ENCODE measurements around the gene PPP4R1.

PPP4R1 gene, protein sequence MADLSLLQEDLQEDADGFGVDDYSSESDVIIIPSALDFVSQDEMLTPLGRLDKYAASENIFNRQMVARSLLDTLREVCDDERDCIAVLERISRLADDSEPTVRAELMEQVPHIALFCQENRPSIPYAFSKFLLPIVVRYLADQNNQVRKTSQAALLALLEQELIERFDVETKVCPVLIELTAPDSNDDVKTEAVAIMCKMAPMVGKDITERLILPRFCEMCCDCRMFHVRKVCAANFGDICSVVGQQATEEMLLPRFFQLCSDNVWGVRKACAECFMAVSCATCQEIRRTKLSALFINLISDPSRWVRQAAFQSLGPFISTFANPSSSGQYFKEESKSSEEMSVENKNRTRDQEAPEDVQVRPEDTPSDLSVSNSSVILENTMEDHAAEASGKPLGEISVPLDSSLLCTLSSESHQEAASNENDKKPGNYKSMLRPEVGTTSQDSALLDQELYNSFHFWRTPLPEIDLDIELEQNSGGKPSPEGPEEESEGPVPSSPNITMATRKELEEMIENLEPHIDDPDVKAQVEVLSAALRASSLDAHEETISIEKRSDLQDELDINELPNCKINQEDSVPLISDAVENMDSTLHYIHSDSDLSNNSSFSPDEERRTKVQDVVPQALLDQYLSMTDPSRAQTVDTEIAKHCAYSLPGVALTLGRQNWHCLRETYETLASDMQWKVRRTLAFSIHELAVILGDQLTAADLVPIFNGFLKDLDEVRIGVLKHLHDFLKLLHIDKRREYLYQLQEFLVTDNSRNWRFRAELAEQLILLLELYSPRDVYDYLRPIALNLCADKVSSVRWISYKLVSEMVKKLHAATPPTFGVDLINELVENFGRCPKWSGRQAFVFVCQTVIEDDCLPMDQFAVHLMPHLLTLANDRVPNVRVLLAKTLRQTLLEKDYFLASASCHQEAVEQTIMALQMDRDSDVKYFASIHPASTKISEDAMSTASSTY

DNA sequence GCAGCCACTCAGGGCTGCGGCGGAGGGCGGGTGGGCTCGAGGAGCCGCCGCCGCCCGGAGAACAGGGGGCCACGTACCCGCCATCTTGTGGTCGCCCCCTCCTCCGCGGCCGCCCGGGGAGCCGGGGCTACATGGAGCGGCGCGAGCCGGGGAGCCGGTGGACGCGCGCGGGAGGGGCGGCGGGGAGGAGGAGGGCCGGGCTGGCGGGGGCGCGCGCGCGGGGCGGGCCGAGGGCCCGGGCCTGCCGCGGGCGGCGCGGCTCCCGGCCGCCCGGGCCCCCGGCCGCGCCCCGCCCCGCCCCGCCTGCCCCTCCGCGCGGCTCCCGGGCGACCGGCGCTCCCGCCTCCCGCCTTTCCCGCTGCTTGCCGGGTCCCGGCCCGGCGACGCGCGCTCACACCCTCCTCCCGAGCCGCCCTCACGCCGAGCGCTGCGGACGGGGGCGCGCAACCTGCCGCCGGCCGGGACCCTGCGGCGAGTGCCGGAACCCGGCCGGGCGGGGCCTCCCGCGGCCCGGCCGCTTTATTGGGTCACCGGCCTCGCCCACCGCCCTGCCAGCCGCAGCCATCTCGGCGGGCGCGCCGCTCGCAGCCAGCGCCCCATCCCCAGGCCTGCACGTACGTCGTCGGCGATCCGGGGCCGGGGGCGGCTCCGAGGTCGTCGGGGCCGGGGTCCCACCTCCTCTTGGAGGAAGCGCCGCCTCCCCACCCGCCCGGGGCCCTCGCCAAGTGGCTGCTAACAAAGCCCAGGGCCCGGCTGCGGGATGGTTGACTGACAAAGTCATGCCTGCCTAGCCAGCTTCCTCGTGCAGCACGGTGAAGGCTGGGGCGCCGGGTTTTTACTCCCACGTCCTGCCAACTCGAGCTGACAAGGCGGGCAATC lies at the start of gene PPP4R1:
PPP4R1 (minus strand) TSS at position 159 of the 879 bp plus-strand sequence; CDS start at position 84, 75 bp downstream.
- DNase-seq (ENCODE audit: extremely low read depth, insufficient read length), result peak; percentile 81
- TF ChIP-seq, protein P1, sequence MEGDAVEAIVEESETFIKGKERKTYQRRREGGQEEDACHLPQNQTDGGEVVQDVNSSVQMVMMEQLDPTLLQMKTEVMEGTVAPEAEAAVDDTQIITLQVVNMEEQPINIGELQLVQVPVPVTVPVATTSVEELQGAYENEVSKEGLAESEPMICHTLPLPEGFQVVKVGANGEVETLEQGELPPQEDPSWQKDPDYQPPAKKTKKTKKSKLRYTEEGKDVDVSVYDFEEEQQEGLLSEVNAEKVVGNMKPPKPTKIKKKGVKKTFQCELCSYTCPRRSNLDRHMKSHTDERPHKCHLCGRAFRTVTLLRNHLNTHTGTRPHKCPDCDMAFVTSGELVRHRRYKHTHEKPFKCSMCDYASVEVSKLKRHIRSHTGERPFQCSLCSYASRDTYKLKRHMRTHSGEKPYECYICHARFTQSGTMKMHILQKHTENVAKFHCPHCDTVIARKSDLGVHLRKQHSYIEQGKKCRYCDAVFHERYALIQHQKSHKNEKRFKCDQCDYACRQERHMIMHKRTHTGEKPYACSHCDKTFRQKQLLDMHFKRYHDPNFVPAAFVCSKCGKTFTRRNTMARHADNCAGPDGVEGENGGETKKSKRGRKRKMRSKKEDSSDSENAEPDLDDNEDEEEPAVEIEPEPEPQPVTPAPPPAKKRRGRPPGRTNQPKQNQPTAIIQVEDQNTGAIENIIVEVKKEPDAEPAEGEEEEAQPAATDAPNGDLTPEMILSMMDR (IDR thresholded peaks at IDR 0.05; ENCODE audit: insufficient read depth, low read length, poor library complexity, severe bottlenecking), result no peak

DNA sequence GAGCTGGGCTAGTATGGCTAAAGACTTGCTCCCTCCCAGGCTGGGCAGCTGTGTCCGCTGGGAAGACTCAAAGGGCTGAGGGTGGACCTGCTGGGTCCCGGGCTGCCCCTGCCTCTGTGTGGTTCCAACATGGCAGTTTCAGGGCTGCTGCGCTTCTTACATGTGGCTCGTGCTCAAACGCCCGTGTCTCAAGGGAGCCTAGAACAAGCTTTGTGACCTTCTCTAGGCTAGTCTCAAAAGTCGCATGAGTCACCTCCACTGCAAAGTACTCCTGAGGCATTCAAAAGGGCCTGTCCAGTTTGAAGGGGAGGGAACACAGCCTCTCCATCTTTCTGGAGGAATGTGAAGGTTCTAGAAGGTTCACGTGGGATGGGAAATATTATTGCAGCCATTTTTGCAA lies 49.0 kb upstream of the PPP4R1 start:
- H3K36me3 ChIP-seq (ENCODE audit: control insufficient read depth, insufficient read depth, low read length), result no peaks in the 10 kb centered on the region
- no peaks in the 10 kb centered on the region for H3K27me3 ChIP-seq (replicated peaks; ENCODE audit: control insufficient read depth, insufficient read depth, low read length)
- no peak for DNase-seq (ENCODE audit: extremely low read depth, insufficient read length)
- TF ChIP-seq, protein P1 (IDR thresholded peaks at IDR 0.05; ENCODE audit: insufficient read depth, low read length, poor library complexity, severe bottlenecking), result no peak
- H3K4me3 ChIP-seq (replicated peaks; ENCODE audit: low read depth, low read length), result no peak overlapping the region

More for the DNA sequence above, at the start of gene PPP4R1:
- Histone ChIP-seq H3K36me3 (ENCODE audit: control insufficient read depth, insufficient read depth, low read length) (no peaks in the 10 kb centered on the region), H3K4me3 (replicated peaks; ENCODE audit: low read depth, low read length) (peak within 1 kb of the TSS; percentile 77), H3K27me3 (replicated peaks; ENCODE audit: control insufficient read depth, insufficient read depth, low read length) (no peaks in the 10 kb centered on the region)

DNA sequence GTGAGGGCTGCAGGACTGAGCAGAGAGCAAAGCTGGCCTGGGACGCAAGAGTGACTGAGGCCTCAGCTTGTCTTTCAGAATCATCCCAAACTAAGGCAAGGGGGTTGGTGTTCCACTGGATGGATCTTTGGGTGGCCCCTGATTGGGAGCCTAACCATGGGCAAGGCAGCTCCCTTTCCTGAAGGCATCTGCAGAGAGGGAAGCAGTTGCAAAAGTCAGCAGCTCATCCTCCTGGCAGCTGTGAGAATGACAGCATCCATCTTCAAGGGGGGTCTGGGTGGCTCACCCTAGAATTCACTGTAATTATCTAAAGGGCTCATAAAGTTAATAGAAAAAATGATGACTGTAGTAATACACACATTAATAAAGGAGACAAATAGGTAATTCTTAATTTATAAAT lies 47.2 kb upstream of the PPP4R1 start:
- Histone ChIP-seq H3K27me3 (replicated peaks; ENCODE audit: control insufficient read depth, insufficient read depth, low read length) (no peaks in the 10 kb centered on the region), H3K36me3 (ENCODE audit: control insufficient read depth, insufficient read depth, low read length) (no peaks in the 10 kb centered on the region), H3K4me3 (replicated peaks; ENCODE audit: low read depth, low read length) (no peak overlapping the region)
- TF ChIP-seq, protein P1 (IDR thresholded peaks at IDR 0.05; ENCODE audit: insufficient read depth, low read length, poor library complexity, severe bottlenecking), result peak; percentile 24
- DNase-seq (ENCODE audit: extremely low read depth, insufficient read length), result no peak

DNA sequence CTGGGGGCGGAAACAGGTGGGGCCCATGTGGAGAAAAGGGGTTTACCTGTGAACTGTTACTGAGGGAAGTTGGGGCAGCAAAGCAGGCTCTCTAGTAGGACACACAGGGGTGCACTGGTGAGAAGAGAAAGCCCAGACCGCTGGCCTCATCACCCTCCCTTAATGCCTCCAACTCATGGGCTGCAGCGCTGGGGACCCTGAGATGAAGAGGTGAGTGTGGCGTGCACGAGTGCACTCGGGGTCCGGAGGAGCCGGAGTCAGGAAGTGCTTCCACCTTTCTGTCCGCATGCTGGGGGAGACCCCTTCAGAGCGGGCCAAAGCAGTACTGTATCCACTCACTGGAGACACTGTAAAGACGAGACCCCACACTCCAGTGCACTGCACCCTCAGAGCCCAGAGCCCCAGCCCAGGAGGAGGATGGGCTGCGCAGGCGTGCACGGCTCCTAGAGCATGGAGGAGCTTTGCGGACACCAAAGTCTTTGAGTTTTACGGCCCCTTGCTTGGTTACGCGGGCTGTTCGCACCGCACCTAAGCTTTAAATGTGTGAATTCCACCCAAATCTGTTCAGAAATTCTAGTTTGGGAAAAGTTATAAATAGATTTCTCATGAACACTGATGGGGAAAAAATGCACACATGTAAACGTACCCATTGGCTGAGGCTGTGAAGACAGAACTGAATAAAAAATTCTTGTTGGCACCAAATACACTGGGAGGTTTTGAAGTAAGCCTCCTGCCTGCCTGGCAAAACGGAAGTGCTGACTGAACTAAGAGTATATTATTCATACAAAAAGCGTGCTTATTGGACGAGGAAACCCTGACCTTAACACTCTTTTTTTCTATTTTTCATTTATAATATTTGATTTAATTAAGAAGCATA lies 45.4 kb upstream of the PPP4R1 start:
- DNase-seq (ENCODE audit: extremely low read depth, insufficient read length), result no peak
- TF ChIP-seq, protein P1 (IDR thresholded peaks at IDR 0.05; ENCODE audit: insufficient read depth, low read length, poor library complexity, severe bottlenecking), result no peak
- Histone ChIP-seq H3K36me3 (ENCODE audit: control insufficient read depth, insufficient read depth, low read length) (no peaks in the 10 kb centered on the region), H3K27me3 (replicated peaks; ENCODE audit: control insufficient read depth, insufficient read depth, low read length) (no peaks in the 10 kb centered on the region), H3K4me3 (replicated peaks; ENCODE audit: low read depth, low read length) (no peak overlapping the region)

Measured in GM06990 (cell line).